PC-9 (cell line): ENCODE measurements around the gene C14orf119. TPM values are rescaled to one million over a fixed set of nuclear protein-coding genes. Genes with fewer than 3 reads are reported as not detected.

Experiments
- BruUV-seq: library from RNA; stranded (reverse); fragments of 400-500 nt; replicated peaks from 2 replicates; lab custom pipeline; 2021; lab: Mats Ljungman, UMichigan
- CTCF ChIA-PET: fragments of 300-600 bp; sonication (Branson Sonifier 250); formaldehyde crosslinking; loops from one replicate; lab custom pipeline; 2022; ENCODE audit warnings: antibody characterized with exemption; lab: Charles Lee
- POLR2A ChIA-PET: fragments of 300-600 bp; sonication (Branson Sonifier 250); formaldehyde crosslinking; loops from one replicate; lab custom pipeline; 2022; ENCODE audit warnings: antibody characterized with exemption; ENCODE audit not compliant: unreplicated experiment; lab: Charles Lee
- DNase-seq, 2 experiments: peaks; one replicate each; pipeline versions ENCODE4 v3.0.0 to v3.0.0-alpha.2; 2015 to 2022; ENCODE audit warnings: mixed read lengths in 1 of 2
- H2AFZ ChIP-seq: fragments of 200-600 bp; sonication (generic); 2 replicates; pipeline ENCODE4 v1.8.1; 2017; ENCODE audit warnings: antibody characterized with exemption
- H3F3A ChIP-seq: fragments of 200-600 bp; sonication (generic); 2 replicates; pipeline ENCODE4 v1.8.1; 2017; ENCODE audit warnings: antibody characterized with exemption, mild to moderate bottlenecking, low read depth; ENCODE audit not compliant: insufficient read depth
- H3K27ac ChIP-seq: fragments of 200-600 bp; sonication (generic); 2 replicates; pipeline ENCODE4 v1.6.1; 2016; ENCODE audit warnings: mixed run types
- H3K27me3 ChIP-seq: fragments of 200-600 bp; sonication (generic); 2 replicates; pipeline ENCODE4 v1.6.1; 2016; ENCODE audit warnings: low read depth, mixed run types; ENCODE audit not compliant: insufficient read depth
- H3K36me3 ChIP-seq: fragments of 200-600 bp; sonication (generic); 2 replicates; pipeline ENCODE4 v1.6.1; 2016; ENCODE audit warnings: low read depth, mixed run types
- H3K4me1 ChIP-seq: fragments of 200-600 bp; sonication (generic); replicated peaks from 2 replicates; pipeline ENCODE4 v1.6.1; 2016; ENCODE audit warnings: mixed run types; ENCODE audit not compliant: insufficient read depth
- H3K4me2 ChIP-seq: fragments of 200-600 bp; sonication (generic); 2 replicates; pipeline ENCODE4 v1.6.1; 2017; ENCODE audit warnings: mixed run types
- H3K4me3 ChIP-seq: fragments of 200-600 bp; sonication (generic); 2 replicates; pipeline ENCODE4 v1.6.1; 2016; ENCODE audit warnings: mixed run types
- H3K79me2 ChIP-seq: fragments of 200-600 bp; sonication (generic); 2 replicates; pipeline ENCODE4 v1.6.1; 2017; ENCODE audit warnings: low read depth, mixed run types
- H3K9me2 ChIP-seq: fragments of 200-600 bp; sonication (generic); 2 replicates; pipeline ENCODE4 v1.8.1; 2017; ENCODE audit warnings: mild to moderate bottlenecking; ENCODE audit not compliant: insufficient read depth
- H3K9me3 ChIP-seq: fragments of 200-600 bp; sonication (generic); 2 replicates; pipeline ENCODE4 v1.8.1; 2016; ENCODE audit warnings: low read depth; ENCODE audit not compliant: insufficient read depth
- H4K20me1 ChIP-seq: fragments of 200-600 bp; sonication (generic); 2 replicates; pipeline ENCODE4 v1.8.1; 2017; ENCODE audit not compliant: insufficient read depth
- CTCF ChIP-seq: fragments of 200-600 bp; sonication (generic); conservative IDR thresholded peaks from 2 replicates; pipeline ENCODE4 v1.6.1; 2017; ENCODE audit warnings: mixed run types, antibody characterized with exemption, mild to moderate bottlenecking, moderate library complexity
- EZH2 ChIP-seq: fragments of 200-600 bp; sonication (generic); IDR thresholded peaks from 2 replicates; pipeline ENCODE4 v1.8.0; 2017; ENCODE audit warnings: antibody characterized with exemption, low read depth
- intact Hi-C: fragments of 100-400 bp; cut with micrococcal nuclease; formaldehyde crosslinking; loops from one replicate; pipeline ENCODE4 v1.10.0; 2022; ENCODE audit not compliant: unreplicated experiment
- total RNA-seq: library from RNA; stranded (reverse); gene quantifications from 2 replicates; pipeline ENCODE4 v1.2.3, GENCODE V29; 2021

Gene C14orf119
- total RNA-seq, 1 experiment from 2014 or later, result 46.5 TPM

GRCh38 chr14:23104070-23104590 lies 8.8 kb downstream of the C14orf119 start:
- CTCF ChIA-PET, result no interaction called here
- H3K9me3 ChIP-seq, result no peaks in the 10 kb centered on the region
- DNase-seq, result no peak
- POLR2A ChIA-PET, result interaction anchor here (0.6 kb wide), 1 partner anchor 763 kb away, joined by 4 read pairs; no protein-coding TSS in a partner anchor
- intact Hi-C loops, result no loop called here
- H3K4me2 ChIP-seq, result no peak overlapping the region
- H3K4me3 ChIP-seq, result no peak overlapping the region
- no TSS peak for BruUV-seq
- no peak overlapping the region for H2AFZ ChIP-seq
- H3K36me3 ChIP-seq, result no peaks in the 10 kb centered on the region
- H3K4me1 ChIP-seq, result no peaks in the 10 kb centered on the region
- 0 out of 2 replicates have a peak, but pooled peaks cover under 1% of the 10 kb centered on the region for H3K79me2 ChIP-seq
- no peaks in the 10 kb centered on the region for H3K27me3 ChIP-seq
- no peak overlapping the region for H3K27ac ChIP-seq
- no peaks in the 10 kb centered on the region; the same call in 1 of the 2 replicates for H3F3A ChIP-seq
- no peaks in the 10 kb centered on the region; the same call in 1 of the 2 replicates for H4K20me1 ChIP-seq
- H3K9me2 ChIP-seq, result no peaks in the 10 kb centered on the region
- no peak for TF ChIP-seq EZH2
- TF ChIP-seq CTCF, result no peak

GRCh38 chr14:23104591-23105347 lies 9.5 kb downstream of the C14orf119 start, which contains the start of gene CIROP:
CIROP (minus strand) TSS chr14:23104989; CDS start chr14:23104920, 69 bp downstream.
- intact Hi-C loops, result no loop called here
- H3K27ac ChIP-seq, result no peak within 1 kb of the TSS
- H3K79me2 ChIP-seq, result no peaks in the 10 kb centered on the region
- no peaks in the 10 kb centered on the region for H3K4me1 ChIP-seq
- no TSS peak for BruUV-seq
- H3F3A ChIP-seq, result no peaks in the 10 kb centered on the region
- H3K9me3 ChIP-seq, result no peaks in the 10 kb centered on the region
- H3K36me3 ChIP-seq, result no peaks in the 10 kb centered on the region
- POLR2A ChIA-PET, result no interaction called here
- no peak within 1 kb of the TSS for H3K4me2 ChIP-seq
- no peaks in the 10 kb centered on the region for H3K9me2 ChIP-seq
- H3K4me3 ChIP-seq, result no peak within 1 kb of the TSS
- CTCF ChIA-PET, result no interaction called here
- no peak for DNase-seq
- no peaks in the 10 kb centered on the region for H4K20me1 ChIP-seq
- no peaks in the 10 kb centered on the region for H3K27me3 ChIP-seq
- TF ChIP-seq EZH2, result no peak
- no peak for TF ChIP-seq CTCF
- H2AFZ ChIP-seq, result no peak within 1 kb of the TSS

DNA sequence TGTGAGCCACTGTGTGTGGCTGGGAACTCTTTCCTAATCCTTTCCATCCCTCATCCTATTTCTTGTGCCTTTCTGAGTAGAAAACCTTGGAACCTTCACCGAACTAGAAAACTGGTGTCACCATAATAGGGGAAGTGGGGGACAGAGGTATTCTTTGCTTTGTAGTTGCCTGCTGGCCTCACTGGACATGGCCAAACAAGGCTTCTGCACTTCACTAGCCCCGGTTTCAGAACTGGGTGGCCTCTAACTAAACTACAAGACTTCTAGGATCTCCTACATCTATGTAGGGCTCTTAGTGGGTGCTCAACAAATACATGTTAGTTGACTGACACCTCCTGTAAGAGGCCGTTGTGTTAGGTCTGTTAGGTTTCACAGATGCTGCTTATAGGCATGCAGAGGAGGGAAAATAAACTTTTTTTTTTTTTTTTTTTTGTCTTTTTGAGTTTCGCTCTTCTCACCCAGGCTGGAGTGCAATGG lies 10.1 kb downstream of the C14orf119 start:
- Histone ChIP-seq H3K79me2 (no peaks in the 10 kb centered on the region), H3K9me2 (no peaks in the 10 kb centered on the region), H3K4me1 (no peaks in the 10 kb centered on the region), H3K4me2 (no peak overlapping the region), H3F3A (no peaks in the 10 kb centered on the region), H3K9me3 (no peaks in the 10 kb centered on the region), H3K27me3 (no peaks in the 10 kb centered on the region), H4K20me1 (no peaks in the 10 kb centered on the region), H3K36me3 (no peaks in the 10 kb centered on the region), H3K4me3 (no peak overlapping the region), H3K27ac (no peak overlapping the region), H2AFZ (no peak overlapping the region)
- no TSS peak for BruUV-seq
- ChIA-PET CTCF (no interaction called here), POLR2A (no interaction called here)
- DNase-seq, result no peak
- no peak for TF ChIP-seq EZH2
- TF ChIP-seq CTCF, result no peak
- intact Hi-C loops, result no loop called here
